Putamen (tissue), 1 donor: ENCODE data around the gene SOSTDC1.
"Not testable (repeated sequence)": the region's sequence is repeated elsewhere in the genome, so short reads cannot be mapped to it uniquely, and the experiment has no call there.

Experiments
- DNase-seq: peaks from one replicate; pipeline ENCODE4 v3.0.0-alpha.2; 2016; ENCODE audit warnings: low spot score

The SOSTDC1 gene, protein sequence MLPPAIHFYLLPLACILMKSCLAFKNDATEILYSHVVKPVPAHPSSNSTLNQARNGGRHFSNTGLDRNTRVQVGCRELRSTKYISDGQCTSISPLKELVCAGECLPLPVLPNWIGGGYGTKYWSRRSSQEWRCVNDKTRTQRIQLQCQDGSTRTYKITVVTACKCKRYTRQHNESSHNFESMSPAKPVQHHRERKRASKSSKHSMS

DNA sequence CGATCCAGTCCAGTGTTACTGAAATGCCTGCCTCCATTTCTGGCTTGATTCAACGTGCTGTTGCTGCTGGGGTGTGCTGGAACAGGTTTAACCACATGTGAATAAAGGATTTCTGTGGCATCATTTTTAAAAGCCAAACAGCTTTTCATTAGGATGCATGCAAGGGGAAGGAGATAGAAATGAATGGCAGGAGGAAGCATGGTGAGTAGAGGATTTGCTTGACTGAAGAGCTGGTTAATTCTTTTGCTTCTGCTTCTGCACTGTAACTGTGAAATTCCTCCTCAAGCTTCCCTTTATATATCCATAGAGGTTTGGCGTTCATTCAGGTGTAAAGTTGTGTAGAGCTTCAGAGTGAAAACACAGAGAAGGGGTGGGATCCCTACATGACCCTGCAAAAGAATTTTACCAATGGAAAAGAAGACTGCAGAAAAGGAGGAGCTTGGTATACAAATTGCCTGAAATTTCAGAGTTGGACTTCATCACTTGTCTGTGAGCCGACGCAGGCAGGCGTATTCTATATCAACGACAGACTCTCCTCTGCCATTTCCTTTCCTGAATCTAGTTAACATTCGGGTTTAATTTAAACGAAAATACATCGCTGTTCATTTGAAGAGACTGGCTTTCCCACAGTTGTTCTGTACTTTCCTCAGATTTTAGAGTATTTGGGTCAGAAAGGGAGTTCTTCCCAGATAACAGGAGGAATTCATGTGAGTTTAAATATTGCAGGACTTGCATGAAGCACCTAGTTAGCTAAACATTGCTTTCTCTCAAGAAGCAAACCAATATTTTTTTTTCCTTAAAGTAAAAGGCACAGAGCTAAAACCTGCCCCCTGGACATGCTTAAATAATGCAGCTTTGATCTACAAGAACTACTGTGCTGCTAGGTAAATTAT, at the start of gene SOSTDC1:
Gene SOSTDC1 (minus strand): TSS at position 270 of the 893 bp plus-strand sequence. CDS start 70 bp downstream, at position 200.
- no peak for DNase-seq

DNA sequence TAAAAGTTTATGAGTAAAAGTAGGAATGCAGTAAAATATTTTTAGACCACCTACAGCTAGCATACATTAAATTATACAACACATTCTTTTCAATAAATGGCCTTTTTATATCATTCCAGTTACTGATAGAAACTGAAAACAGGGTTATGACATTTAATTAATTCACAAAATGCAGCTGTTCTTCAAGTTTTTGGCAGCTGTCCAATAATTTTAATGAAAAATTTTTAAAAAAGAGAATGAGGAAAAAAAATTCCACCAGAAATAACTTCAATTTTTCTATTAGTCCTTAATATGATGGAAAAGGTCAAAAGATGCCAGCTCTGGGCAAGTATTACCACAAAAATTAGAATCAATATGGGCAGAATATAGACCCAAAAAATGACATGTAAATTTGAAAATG, 49.2 kb upstream of the SOSTDC1 start:
- no peak for DNase-seq

DNA sequence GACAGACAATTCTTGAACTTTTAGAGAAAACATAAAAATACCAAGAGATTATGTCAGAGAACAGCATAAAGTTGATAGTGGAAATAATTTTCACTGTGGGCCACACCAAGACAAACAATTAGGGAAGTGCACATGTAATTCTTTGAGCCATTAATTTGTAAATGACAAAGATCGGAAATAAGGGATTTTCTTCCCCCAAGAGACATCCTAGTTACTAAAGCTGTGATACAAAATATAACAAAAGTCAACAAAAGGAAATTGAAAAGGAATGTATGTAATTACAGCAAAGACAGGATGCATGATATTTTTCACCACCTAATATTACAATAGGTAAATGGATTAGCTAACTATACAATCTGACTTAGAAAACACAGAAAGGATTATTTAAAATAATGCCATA, 48.7 kb upstream of the SOSTDC1 start:
- DNase-seq = no peak

DNA sequence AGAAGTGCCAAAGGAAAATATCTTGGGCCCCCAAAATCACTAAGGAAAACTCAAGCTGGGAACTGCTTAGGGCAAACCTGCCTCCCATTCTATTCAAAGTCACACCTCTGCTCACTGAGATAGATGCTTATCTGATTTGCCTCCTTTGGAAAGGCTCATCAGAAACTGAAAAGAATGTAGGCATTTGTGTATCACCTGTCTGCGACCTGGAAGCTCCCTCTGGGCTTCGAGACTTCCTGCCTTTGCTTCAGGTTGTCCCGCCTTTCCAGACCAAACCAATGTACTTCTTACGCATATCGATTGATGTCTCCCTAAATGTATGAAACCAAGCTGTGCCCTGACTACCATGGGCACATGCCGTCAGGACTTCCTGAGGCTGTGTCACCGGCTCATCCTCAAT, 46.6 kb upstream of the SOSTDC1 start:
- no peak for DNase-seq

DNA sequence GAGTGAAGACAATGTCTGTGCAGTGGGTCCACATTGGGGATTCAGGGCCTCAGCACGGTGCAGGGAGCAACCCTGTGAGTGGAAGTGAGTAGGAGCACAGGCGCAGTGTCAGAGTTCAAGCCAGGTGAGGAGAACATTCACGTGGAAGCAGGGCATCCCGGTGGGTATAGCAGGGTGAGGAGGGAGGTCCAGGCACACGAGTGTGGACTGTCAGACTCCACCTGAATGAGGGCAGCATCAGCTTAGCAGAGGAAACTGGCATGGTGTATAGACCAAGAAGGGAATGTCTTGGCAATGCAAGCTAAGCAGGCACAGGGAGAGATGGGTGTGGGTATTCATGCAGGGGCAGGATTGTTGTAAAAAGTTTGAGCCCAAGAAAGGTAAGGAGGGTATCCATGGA, 45.8 kb upstream of the SOSTDC1 start:
- no peak for DNase-seq

DNA sequence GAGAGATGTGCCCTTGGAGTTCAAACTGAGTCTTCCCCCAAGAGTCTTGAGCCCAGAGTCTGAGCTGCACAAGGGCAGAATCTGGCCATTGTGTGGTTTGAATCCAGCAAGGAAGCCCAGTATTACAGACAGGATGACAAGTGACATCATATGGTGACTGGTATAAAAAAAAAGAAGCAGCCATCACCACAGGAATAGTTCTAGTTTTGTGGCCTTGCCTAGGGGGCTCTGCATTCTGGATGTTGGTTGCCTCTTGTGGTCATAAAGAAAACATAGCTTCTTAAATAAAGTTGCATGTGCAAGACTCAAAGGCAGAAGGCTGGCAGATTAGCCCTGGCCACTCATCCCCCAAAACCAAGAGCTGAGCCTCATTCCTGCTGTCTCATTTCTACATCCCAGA, 44.3 kb upstream of the SOSTDC1 start:
- DNase-seq = no peak

DNA sequence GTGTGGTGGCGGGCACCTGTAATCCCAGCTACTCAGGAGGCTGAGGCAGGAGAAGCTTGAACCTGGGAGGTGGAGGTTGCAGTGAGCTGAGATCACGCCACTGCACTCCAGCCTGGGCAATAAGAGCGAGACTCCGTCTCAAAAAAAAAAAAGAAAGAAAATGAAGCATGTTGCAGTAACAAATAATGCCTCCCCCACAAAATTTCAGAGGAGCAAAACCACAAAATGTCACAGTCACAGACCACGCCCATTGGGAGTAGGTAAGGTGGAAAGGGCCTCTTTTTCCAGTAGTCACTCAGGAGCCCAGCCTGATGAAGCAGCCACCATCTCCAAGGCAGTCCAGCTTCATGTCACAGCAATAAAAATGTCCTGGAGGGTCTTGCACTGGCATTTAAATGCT, 40.9 kb upstream of the SOSTDC1 start:
- not testable (repeated sequence) for DNase-seq

DNA sequence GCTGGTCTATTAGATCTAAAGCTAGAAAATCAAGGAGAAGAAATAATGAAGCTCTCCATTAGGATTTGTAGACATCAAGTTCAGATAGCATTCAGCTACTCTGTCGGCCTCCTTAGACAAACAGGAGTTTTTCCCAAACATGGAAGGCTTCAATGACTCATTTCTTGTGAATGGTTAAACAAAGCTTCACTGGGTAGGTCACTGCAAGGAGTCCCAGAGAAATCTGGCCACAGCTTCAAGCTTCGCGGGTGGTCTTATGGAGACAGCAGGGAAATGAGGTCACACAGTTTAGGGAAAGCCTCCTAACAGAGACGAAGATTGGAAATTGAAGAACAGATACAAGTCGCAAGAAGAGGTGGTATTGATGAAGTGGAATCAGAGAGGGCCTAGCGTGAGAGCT, 38.5 kb upstream of the SOSTDC1 start:
- no peak for DNase-seq

DNA sequence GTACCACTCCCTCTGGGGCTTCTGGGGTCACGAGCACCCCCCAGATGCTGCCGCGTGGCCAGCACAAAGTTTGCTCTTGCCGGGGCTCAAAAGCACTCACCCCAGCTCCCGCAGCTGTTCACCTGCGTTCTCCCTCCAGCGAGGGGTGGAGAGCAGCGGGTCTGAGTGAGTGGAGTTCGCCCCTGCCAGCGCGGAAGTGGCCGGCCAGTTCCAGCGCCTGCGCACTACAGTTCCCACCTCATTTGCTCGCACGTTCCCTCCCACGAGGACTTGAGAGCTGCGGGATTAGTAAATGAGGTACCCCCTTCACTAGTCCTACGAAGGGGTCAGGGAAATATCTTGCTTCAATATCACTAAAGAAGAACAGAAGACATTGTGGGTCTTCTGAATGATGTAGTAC, 36.8 kb upstream of the SOSTDC1 start:
- no peak for DNase-seq

DNA sequence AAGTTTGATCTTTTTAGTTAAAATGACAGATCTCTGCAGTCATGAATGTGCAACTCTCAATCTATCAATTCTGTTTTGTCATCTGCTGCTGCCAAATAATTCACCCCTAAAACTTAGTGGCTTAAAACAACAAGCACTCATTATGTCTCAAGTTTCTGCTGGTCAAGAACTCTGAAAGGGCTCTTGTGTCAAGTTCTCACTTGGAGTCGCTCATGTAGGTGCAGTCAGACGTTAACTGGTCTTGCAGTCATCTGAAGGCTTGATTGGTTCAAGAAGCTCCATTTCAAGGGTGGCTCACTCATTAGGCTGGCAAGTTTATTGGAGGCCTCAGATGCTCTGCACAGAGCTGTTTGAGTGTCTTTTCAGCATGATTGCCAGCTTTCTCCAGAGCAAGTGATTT, 32.6 kb upstream of the SOSTDC1 start:
- no peak for DNase-seq

DNA sequence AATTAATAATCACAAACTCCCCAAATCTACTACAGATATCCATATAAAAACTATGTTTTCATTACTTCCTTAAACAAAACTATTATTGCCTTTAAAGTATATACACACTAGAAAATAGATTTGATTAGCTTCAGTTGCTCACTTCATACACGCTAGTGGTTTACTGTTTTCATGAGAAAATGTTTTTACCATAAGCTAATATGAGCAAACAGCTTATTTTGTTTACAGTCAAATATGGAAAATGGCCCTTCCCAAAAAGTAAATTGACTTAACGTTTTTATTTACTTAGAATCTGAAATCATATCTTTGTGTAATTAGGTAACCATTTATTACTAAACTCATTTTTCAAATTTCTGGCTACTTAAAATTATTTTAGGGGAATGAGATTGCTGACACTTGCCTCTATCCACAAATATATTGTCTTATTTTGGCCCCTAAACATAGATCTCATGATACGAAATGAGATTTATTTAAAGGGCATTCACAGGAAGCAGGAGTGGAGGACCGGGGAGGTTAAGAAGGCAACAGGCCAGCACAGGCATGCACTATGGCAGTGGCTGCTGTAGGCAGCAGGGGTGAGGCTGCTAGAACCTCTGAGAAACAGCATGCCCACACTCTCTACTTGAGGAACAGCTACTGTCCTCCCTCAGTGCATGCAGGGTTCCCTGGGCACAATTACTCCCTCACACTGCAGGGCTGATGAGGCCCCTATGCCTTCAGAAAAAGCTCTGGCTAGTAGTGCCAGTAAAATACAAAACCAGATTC, 29.6 kb upstream of the SOSTDC1 start:
- DNase-seq = no peak

DNA sequence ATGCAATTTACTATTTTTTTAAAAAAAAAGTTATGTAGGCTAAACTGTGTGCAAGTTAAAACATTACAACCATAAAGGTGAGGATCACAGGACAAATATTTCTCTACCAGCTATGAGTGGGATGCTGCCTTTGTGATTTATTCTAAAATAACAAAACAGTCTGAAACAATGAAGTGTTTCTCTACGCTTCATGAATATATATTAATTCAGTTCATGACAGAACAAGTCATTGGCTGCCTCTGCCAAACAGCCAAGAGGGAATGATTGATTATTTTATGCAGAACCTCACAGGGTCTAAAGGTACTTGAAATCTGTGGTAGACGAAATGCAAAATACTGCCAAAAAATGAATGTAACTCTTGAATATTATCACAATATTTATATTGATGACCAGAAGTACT, 29.0 kb upstream of the SOSTDC1 start:
- no peak for DNase-seq

DNA sequence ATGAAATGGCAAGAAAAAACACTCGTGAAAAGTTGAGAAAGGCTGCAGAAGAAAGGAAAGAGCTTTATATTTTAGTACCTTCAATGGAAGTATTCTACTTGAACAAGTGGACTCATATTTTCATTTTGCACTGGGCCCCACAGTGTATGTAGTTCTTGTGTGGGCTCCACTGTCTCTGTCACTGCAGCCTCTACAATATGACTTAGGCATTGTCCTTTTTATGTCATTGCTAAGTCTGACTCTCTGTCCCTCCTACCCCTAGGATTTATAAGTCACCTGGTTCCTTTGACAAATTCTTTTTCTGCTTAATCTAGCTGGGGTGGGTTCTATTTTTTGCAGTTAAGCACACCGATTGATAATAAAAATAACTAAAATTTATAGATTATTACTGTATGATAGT, 27.7 kb upstream of the SOSTDC1 start:
- DNase-seq = no peak

DNA sequence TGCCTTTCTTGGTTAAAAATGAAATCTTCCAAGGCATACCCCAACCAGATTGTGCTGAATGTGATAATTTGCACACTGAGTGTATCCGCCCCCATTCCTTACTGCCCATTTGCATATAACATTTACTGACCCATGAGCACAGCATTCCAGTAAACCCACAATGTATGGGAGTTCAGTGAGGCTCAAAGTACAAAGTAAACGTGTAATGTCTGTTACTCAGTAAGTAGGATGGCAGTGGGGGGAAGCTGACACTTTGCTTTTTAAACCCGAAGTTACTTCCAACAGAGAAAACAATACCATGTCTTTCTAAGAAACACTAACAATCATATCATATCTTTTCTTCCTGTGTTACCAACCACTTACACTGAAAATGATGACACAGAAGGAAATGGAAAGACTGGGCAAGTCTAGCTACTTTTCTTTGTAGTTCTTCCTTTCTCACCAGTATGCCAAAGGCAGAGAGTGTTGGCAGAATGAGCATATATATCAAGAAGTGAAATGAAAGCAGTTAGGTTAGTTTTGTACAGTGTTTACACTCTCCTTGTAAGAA, 27.1 kb upstream of the SOSTDC1 start:
- DNase-seq = no peak

DNA sequence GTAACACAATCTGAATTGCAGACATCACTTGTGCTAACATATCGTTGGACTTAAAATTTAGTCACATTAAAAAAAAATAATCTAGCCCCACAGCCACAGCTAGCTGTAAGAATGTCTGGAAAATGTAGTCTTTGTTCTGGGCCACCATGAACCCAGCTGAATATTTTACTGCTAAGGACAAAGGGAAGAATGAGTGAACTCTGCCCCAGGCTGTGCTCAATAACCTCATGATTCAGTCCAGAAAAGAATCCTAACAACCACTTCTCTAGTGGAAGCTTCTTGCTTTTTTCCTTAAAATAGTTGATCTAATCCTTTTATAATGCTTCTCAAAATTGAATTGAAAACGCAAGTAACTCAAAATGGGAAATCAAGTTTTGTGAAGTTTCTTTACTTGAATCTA, 25.6 kb upstream of the SOSTDC1 start:
- no peak for DNase-seq

DNA sequence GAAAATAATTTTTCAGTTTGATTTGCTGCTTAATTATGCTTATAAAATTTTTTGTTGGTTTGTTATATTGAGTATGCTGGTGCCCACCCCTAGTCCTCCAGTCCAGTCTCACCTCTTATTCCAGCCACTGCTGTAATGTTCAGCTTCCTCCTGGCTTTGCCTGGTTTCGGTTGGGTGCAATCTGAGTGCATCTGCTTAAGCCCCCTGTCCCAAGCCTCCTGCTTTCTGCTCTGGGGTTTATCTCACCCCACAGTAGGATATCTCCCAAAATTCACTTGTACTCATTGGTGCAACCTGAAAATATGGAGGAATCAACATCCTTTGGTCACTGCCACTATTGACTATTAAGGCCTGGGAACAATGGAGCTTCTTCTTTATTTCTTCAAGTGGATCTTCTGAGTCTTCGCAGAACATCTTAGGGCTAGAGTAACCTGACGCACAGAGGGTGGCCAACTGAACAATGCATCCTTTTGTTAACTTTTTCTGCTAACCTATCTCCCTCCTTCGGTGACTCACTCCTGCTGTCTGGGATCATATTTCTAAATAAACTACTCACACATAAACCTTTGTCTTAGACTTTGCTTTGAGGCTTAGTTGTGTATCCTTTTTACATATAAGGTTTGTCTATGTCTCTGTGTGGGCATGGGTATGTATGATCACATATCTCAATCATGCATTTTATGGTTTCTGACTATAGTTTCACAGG, 19.1 kb upstream of the SOSTDC1 start:
- DNase-seq = no peak

DNA sequence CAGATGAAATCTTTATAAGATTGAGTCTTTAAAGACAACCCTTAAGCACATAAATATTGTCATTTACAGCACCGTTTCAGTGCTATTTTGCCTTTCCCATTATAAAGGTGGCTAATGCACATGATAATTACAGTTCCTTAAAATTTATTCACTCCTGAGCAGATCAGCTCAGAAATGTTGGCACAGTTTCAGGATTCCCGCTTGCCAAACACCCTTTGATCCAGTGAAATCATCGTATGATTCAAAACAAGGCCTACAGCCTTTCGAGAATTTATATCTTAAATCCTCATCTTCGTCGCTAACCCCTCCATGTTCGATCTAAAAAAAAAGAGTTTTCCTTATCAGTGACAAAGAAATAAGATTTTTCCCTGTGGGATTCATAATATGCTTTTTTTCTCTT, 14.1 kb upstream of the SOSTDC1 start:
- no peak for DNase-seq

DNA sequence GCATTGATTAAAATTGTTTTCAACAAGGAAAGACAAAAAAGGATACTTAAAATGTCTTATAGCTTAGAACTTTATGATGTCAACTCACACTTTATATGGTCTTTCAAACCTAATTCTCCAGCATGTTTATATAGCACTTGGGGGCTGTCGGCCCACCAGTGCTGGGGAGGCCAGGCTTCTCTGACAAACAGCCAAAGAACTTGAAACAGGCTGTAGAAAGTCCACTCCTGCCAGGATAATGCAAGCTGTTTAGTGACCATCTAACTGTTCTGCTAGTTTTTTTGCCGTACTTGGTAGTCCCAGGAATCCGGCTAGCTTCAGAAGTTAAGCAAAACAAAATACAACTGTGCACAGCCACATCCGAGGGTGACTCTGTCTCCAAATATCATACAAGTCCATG, 13.6 kb upstream of the SOSTDC1 start:
- no peak for DNase-seq

DNA sequence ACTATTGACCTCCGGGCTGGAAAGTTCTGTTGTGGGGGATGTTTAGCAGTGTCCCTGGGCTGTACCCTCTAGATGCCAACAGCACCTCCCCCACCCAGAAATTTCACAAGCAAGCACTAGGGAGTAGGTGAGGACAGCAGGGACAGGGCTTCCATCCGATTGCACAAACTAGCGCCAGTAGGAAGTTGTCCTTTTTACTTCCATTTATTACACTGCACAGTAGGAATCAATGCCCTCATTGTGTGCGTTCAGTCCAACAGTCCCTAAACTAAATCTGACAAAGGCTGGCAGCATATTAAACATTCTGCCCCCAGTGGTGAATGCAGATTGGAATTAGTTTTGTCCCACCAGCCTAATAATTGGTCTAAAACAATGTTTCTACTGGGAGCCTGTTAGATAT, 6.4 kb upstream of the SOSTDC1 start:
- peak; percentile 38 for DNase-seq

DNA sequence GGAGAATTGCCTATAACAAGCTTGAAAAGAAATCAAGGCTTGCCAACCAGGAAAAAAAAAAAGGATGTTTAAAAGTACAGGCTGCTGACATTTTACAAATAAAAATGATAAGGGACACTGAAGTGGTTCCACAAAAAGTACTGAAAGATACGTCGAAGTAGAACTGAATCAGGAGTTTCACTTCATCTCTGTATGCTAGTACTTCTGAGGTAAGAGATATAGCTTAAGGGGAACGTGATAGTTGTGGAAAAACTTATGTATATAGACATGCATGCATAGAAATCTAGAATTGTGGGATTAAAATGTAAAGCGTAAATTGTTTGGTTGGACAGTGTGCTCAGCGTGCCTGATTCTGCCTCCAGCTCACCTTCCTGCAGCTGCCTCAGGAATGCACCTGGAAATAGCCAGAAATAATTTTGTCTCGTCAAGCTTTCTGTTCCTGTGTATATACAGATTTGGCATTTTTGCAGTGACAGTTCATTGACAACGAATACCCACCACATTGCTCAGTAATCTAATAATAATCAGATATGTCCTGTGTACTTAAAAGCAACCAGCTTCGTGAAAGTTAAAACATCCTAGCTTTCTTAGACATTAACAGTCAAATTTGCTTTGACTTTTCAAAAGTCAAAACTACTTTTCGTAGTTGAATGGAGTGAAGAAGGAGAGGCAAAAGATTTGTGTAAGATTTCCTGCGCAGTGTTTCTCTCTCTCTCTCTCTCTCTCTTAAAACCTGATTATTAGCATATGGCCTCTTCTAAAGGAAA, 1.4 kb downstream of the SOSTDC1 start:
- DNase-seq = no peak

DNA sequence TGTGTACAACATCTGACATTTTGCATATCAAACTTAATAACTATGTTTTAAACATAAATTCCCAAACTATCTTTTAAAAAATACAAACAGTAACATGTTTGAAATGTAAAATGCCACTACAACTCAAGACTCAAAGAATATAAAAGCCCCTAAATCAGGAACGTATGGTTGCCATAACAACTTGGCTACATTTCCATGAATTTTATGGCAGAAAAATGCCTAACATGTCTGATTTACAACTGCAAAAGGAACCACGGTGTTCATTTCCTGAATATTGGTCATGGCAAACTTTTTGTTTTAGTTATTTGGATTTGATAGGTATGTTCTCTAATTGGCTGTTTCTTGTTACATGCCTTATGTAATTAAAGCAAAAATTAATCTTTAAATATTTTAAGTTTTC, 2.0 kb downstream of the SOSTDC1 start:
- DNase-seq = no peak
